Panc1 (cell line): Measurements from ENCODE around the gene GNE. TPM values are rescaled to one million over a fixed set of nuclear protein-coding genes. Genes with fewer than 3 reads are reported as not detected.
"Not testable (repeated sequence)": the region's sequence is repeated elsewhere in the genome, so short reads cannot be mapped to it uniquely, and the experiment has no call there.

Experiments
- ATAC-seq: fragments of 200-7000 bp; cut with Tn5 transposase; 2 replicates; pipeline ENCODE4 v1.9.1; 2020; ENCODE audit warnings: mild to moderate bottlenecking, moderate library complexity
- BruUV-seq: library from RNA; stranded (reverse); fragments of 400-500 nt; replicated peaks from 2 replicates; lab custom pipeline; 2021; lab: Mats Ljungman, UMichigan
- CTCF ChIA-PET: fragments of 300-600 bp; sonication (Branson Sonifier 250); formaldehyde crosslinking; loops from one replicate; lab custom pipeline; 2022; ENCODE audit warnings: antibody characterized with exemption; lab: Charles Lee
- POLR2A ChIA-PET: fragments of 300-600 bp; sonication (Branson Sonifier 250); formaldehyde crosslinking; loops from one replicate; lab custom pipeline; 2022; ENCODE audit warnings: antibody characterized with exemption; lab: Charles Lee
- DNase-seq: peaks from one replicate; pipeline ENCODE4 v3.0.0-alpha.2; 2010; ENCODE audit warnings: low read depth, low spot score
- H3K27ac ChIP-seq: 2 replicates; pipeline ENCODE4 v1.5.1; 2011; ENCODE audit warnings: mild to moderate bottlenecking, low read length, inconsistent platforms
- H3K27me3 ChIP-seq: fragments of 200-500 bp; sonication (Bioruptor generic); 2 replicates; pipeline ENCODE4 v1.6.0; 2014; ENCODE audit warnings: low read length, inconsistent platforms; ENCODE audit not compliant: control insufficient read depth, insufficient read depth
- H3K36me3 ChIP-seq: fragments of 200-500 bp; sonication (Bioruptor generic); 2 replicates; pipeline ENCODE4 v1.5.1; 2014; ENCODE audit warnings: inconsistent platforms, mild to moderate bottlenecking, low read length, moderate library complexity; ENCODE audit not compliant: control insufficient read depth, insufficient read depth
- H3K4me1 ChIP-seq: 2 replicates; pipeline ENCODE4 v1.5.1; 2011; ENCODE audit warnings: inconsistent platforms, mild to moderate bottlenecking, low read length, moderate library complexity; ENCODE audit not compliant: control insufficient read depth, insufficient read depth
- H3K4me3 ChIP-seq, 2 experiments: 2 replicates each; pipeline ENCODE4 v1.5.1; 2011 to 2012; ENCODE audit warnings: low read depth in 2 of 2, low read length in 2 of 2, mild to moderate bottlenecking in 2 of 2, inconsistent platforms in 1 of 2, moderate library complexity in 1 of 2
- H3K9me3 ChIP-seq: fragments of 200-500 bp; sonication (Bioruptor generic); 2 replicates; pipeline ENCODE4 v1.5.1; 2014; ENCODE audit warnings: low read depth, mild to moderate bottlenecking, inconsistent platforms, low read length, moderate library complexity; ENCODE audit not compliant: control insufficient read depth, insufficient read depth
- CTCF ChIP-seq: fragments of 450-650 bp; IDR thresholded peaks from 2 replicates; pipeline ENCODE4 v1.5.1; 2017; ENCODE audit warnings: mild to moderate bottlenecking
- POLR2AphosphoS5 ChIP-seq: IDR thresholded peaks from 2 replicates; pipeline ENCODE4 v1.6.1; 2012; ENCODE audit warnings: mild to moderate bottlenecking, low read depth, low read length, moderate library complexity
- REST ChIP-seq, 2 experiments: IDR thresholded peaks; 2 replicates each; pipeline ENCODE4 v1.6.1; 2011 to 2012; ENCODE audit warnings: low read depth in 2 of 2, control low read depth in 1 of 2, low read length in 1 of 2, mild to moderate bottlenecking in 1 of 2, moderate library complexity in 1 of 2; ENCODE audit not compliant: insufficient read depth in 1 of 2
- SIN3A ChIP-seq: IDR thresholded peaks from 2 replicates; pipeline ENCODE4 v1.6.1; 2012; ENCODE audit warnings: low read depth, mild to moderate bottlenecking, low read length, moderate library complexity, borderline replicate concordance; ENCODE audit not compliant: insufficient read depth
- TCF7L2 ChIP-seq: IDR thresholded peaks from 2 replicates; pipeline ENCODE4 v1.6.1; 2011; ENCODE audit warnings: mild to moderate bottlenecking, low read depth, low read length, inconsistent platforms
- in situ Hi-C: cut with HindIII; loops from 2 replicates; pipeline ENCODE4 v1.10.0; 2016; ENCODE audit warnings: low sequenced_read_pairs, low pct_unique_long_range_greater_than_20kb
- intact Hi-C: fragments of 100-400 bp; cut with micrococcal nuclease; formaldehyde crosslinking; loops from one replicate; pipeline ENCODE4 v1.10.0; 2022; ENCODE audit not compliant: unreplicated experiment
- total RNA-seq: library from RNA; stranded (reverse); gene quantifications from one replicate; pipeline ENCODE4 v1.2.1, GENCODE V29; 2021; ENCODE audit not compliant: unreplicated experiment

GNE gene
- total RNA-seq, 1 experiment from 2014 or later, result 107 TPM

- POLR2A ChIA-PET, H3K4me3 ChIP-seq, CTCF ChIA-PET, BruUV-seq, H3K4me1 ChIP-seq, in situ Hi-C loops, H3K9me3 ChIP-seq, ATAC-seq, intact Hi-C loops, H3K27ac ChIP-seq, DNase-seq, H3K27me3 ChIP-seq: not testable (repeated sequence)
- peaks cover 18% of the 10 kb centered on the region for H3K36me3 ChIP-seq
Observed at GRCh38 chr9:36239205-36239604, 19.0 kb downstream of the GNE start.

DNA sequence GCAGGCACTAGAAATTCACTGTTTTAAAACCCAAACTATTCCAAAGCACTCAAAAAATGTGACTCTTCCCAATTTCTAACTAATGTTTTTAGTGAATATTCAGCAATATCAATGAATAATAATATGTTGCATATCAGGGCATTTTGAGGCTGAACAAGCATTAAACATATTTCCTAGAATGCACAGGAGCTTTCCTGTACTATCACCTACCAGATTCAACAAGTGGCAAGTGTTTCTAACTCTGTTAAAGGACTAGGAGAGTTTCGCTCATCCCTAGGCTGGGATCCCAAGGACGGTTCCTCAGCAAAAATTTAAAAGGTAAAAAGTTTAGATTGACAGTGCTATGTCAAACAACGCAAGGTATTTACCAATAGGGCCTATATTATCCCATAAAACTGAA, 21.0 kb downstream of the GNE start:
- peaks cover 23% of the 10 kb centered on the region for H3K36me3 ChIP-seq
- no peaks in the 10 kb centered on the region for H3K4me1 ChIP-seq
- no peak for DNase-seq
- TF ChIP-seq REST (IDR thresholded peaks at IDR 0.05; ENCODE audit: insufficient read depth in 1 of 2, low read depth in 2 of 2, low read length in 1 of 2) (no peak), POLR2AphosphoS5 (no peak), SIN3A (no peak), CTCF (no peak), TCF7L2 (no peak)
- H3K27me3 ChIP-seq, result no peaks in the 10 kb centered on the region
- ATAC-seq, result no peak
- POLR2A ChIA-PET, result interaction anchor here (0.7 kb wide), 1 partner anchor 47 kb away, joined by 5 read pairs; no protein-coding TSS in a partner anchor
- in situ Hi-C loops, result no loop called here
- no peak overlapping the region for H3K4me3 ChIP-seq
- BruUV-seq, result no TSS peak
- CTCF ChIA-PET, result interaction anchor here (0.6 kb wide), 1 partner anchor 481 kb away, joined by 3 read pairs; no protein-coding TSS in a partner anchor
- H3K9me3 ChIP-seq, result no peaks in the 10 kb centered on the region
- intact Hi-C loops, result no loop called here
- H3K27ac ChIP-seq, result no peak overlapping the region

DNA sequence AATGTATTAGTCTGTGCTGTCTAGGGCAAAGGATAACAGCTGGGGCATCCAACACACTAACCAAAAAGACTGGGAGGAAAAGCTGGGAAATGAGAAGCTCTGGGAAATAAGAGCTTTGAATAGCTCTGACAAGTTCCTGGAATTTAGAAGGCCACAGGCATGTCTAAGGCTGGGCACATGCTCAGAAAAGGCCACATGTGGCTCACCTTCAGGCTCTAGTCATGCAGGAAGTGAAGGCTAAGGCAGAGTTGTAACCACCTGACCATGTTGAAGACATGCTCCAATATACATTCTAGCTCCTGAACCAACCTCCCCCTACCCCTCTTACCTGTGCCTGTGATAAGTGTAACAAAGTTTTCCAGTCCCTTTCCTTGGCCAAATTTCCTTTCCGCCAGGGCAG, 35.8 kb downstream of the GNE start:
- Histone ChIP-seq H3K4me3 (no peak overlapping the region), H3K27me3 (no peaks in the 10 kb centered on the region), H3K27ac (no peak overlapping the region), H3K36me3 (peaks cover 48% of the 10 kb centered on the region), H3K4me1 (no peaks in the 10 kb centered on the region), H3K9me3 (no peaks in the 10 kb centered on the region)
- TF ChIP-seq SIN3A, result no peak
- TF ChIP-seq POLR2AphosphoS5, result no peak
- no peak for TF ChIP-seq CTCF
- TF ChIP-seq REST (IDR thresholded peaks at IDR 0.05; ENCODE audit: insufficient read depth in 1 of 2, low read depth in 2 of 2, low read length in 1 of 2), result no peak
- TF ChIP-seq TCF7L2, result no peak
- no peak for DNase-seq
- ChIA-PET CTCF (no interaction called here), POLR2A (no interaction called here)
- intact Hi-C loops, result no loop called here
- in situ Hi-C loops, result no loop called here
- BruUV-seq, result TSS peak; percentile 4
- ATAC-seq, result no peak
